Body of pancreas (tissue), 4 donors: ENCODE results near the gene FREY1. TPM values are rescaled to one million over a fixed set of nuclear protein-coding genes. Genes with fewer than 3 reads are reported as not detected.

Experiments used
- ATAC-seq: fragments of 150-250 bp; one replicate; pipeline ENCODE4 v1.9.1; 2016
- DNase-seq, 4 donors: peaks; one replicate each; pipeline ENCODE4 v3.0.0-alpha.2; 2019
- H3K27ac ChIP-seq, 4 donors: fragments of 200-600 bp; sonication (generic); 1 replicate in 3 of 4; 2 replicates in 1 of 4; pipeline versions ENCODE4 v1.5.1 to v1.6.1; 2016 to 2019; ENCODE audit warnings: mild to moderate bottlenecking in 1 of 4, mixed read lengths in 1 of 4, moderate library complexity in 1 of 4
- H3K27me3 ChIP-seq, 2 donors: fragments of 200-600 bp; sonication (generic); one replicate each; pipeline ENCODE4 v1.6.0; 2016; ENCODE audit warnings: mild to moderate bottlenecking in 1 of 2
- H3K36me3 ChIP-seq, 2 donors: fragments of 200-600 bp; sonication (generic); replicated peaks in 1 of 2; 2 replicates each; pipeline ENCODE4 v1.5.1; 2016; ENCODE audit warnings: low read depth in 2 of 2; ENCODE audit not compliant: insufficient read depth in 1 of 2
- H3K4me1 ChIP-seq: fragments of 200-600 bp; sonication (generic); one replicate; pipeline ENCODE4 v1.6.0; 2016
- H3K4me3 ChIP-seq, 2 donors: fragments of 200-600 bp; sonication (generic); 1 replicate in 1 of 2; 2 replicates in 1 of 2; pipeline ENCODE4 v1.5.1; 2016 to 2019
- H3K9me3 ChIP-seq, 3 donors: fragments of 200-600 bp; sonication (generic); 1 replicate in 2 of 3; 2 replicates in 1 of 3; pipeline ENCODE4 v1.5.1; 2016
- POLR2A ChIP-seq, 3 donors: fragments of 450-650 bp; IDR thresholded peaks; one replicate each; pipeline ENCODE4 v1.6.1; 2016; ENCODE audit warnings: antibody characterized with exemption in 3 of 3, mild to moderate bottlenecking in 2 of 3
- WGBS, 2 donors: methylation state at CpG; one replicate each; pipeline ENCODE4 v1.1.5; 2017; 5-methylcytosine and 5-hydroxymethylcytosine counted together
- intact Hi-C: fragments of 100-400 bp; cut with DNase I; formaldehyde crosslinking; loops from one replicate; pipeline ENCODE4 v1.15.1; 2023
- total RNA-seq, 2 donors: library from RNA; depleted of rRNA; stranded (reverse); fragments of >200 nt; gene quantifications; one replicate each; pipeline ENCODE4 v1.1.0, GENCODE V29; 2016
- TF ChIP-seq, protein P1 (sequence below), 7 experiments: fragments of 450-650 bp in 4 of 7; fragments of 200-600 bp in 3 of 7; sonication (generic) in 3 of 7; IDR thresholded peaks; one replicate each; pipeline ENCODE4 v1.5.1; 2016 to 2019; ENCODE audit warnings: antibody characterized with exemption in 7 of 7

The FREY1 gene
- total RNA-seq, 2 donors from 2014 or later, result 2.3 to 8.2 TPM

DNA sequence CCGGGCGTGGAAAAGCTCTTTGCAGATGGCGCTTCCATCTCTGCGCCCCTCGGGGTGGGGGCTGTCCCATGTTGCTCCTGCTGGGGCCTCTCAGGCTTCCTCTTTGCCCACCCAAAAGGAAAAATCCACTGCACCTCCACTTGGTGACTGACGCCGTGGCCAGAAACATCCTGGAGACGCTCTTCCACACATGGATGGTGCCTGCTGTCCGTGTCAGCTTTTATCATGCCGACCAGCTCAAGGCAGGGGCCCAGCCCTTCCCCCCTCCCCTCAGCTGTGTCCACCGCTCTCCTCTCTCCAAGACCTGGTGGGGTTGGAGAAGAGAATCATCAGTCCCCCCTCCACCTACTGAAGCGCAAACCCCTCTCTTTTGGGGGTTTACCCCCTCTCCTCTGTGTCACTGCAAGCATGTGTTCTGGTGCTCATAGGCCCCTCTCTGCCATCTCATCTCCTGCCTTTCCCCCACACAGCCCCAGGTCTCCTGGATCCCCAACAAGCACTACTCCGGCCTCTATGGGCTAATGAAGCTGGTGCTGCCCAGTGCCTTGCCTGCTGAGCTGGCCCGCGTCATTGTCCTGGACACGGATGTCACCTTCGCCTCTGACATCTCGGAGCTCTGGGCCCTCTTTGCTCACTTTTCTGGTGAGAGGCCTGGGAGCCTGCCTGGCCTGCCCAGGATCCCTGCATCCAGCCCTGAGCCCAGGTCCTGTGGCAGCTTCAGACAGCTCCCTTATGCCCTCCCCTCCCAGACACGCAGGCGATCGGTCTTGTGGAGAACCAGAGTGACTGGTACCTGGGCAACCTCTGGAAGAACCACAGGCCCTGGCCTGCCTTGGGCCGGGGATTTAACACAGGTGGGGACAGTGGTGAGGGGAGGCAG is 17.2 kb upstream of the FREY1 start:
- TF ChIP-seq, protein P1, sequence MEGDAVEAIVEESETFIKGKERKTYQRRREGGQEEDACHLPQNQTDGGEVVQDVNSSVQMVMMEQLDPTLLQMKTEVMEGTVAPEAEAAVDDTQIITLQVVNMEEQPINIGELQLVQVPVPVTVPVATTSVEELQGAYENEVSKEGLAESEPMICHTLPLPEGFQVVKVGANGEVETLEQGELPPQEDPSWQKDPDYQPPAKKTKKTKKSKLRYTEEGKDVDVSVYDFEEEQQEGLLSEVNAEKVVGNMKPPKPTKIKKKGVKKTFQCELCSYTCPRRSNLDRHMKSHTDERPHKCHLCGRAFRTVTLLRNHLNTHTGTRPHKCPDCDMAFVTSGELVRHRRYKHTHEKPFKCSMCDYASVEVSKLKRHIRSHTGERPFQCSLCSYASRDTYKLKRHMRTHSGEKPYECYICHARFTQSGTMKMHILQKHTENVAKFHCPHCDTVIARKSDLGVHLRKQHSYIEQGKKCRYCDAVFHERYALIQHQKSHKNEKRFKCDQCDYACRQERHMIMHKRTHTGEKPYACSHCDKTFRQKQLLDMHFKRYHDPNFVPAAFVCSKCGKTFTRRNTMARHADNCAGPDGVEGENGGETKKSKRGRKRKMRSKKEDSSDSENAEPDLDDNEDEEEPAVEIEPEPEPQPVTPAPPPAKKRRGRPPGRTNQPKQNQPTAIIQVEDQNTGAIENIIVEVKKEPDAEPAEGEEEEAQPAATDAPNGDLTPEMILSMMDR (IDR thresholded peaks at IDR 0.05), result no peak
- no peak for TF ChIP-seq POLR2A (IDR thresholded peaks at IDR 0.05)
- intact Hi-C loops, result no loop called here
- DNase-seq (peak in 2 of 4 donors; percentile 11 to 22), ATAC-seq (no peak)
- Histone ChIP-seq H3K27me3 (no peaks in the 10 kb centered on the region), H3K9me3 (no peaks in the 10 kb centered on the region), H3K27ac (no peak overlapping the region), H3K36me3 (peaks cover 0 to 5% of the 10 kb centered on the region in 2 donors), H3K4me1 (peaks cover 35% of the 10 kb centered on the region), H3K4me3 (no peak overlapping the region)
- WGBS, 2 donors, result 86 to 93% methylated on average over 21 to 22 of the region's 22 CpGs

DNA sequence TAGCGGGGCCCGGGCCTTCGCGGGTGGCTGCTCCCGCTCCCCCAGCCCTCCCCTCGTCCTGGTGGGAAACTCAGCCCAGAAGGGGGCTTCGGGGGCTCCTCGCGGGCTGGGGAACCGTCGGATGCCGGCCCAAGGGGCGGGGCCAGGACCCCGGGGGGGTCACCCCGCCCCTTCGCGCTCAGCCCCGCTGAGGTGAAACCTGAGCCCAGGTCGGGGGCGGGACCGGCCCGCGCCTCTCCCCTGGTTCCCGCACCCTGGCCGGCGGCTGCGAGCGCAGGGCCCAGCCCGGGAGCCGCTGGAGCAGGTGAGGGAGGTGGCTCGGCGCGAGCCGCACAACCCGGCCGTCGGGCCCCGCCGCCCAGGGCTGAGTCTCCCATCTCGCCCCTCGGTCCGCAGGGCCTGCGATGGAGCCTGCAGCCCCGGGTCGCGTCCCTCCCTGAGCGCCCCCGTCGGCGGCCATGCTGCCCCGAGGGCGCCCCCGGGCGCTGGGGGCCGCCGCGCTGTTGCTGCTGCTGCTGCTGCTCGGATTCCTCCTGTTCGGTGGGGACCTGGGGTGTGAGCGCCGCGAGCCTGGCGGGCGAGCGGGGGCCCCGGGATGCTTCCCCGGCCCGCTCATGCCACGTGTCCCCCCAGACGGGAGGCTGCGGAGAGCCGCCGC is 15.5 kb upstream of the FREY1 start, which contains the start of gene LARGE2:
Gene LARGE2, plus strand, starts transcription at position 232 of the 658 bp plus-strand sequence. Its CDS starts 227 bp downstream, at position 459.
- Histone ChIP-seq H3K27ac (peak within 1 kb of the TSS; percentile 90 to 97 (median 96)), H3K4me3 (peak within 1 kb of the TSS; percentile 9 to 57), H3K9me3 (no peaks in the 10 kb centered on the region), H3K4me1 (peaks cover 42% of the 10 kb centered on the region), H3K36me3 (no peaks in the 10 kb centered on the region), H3K27me3 (no peaks in the 10 kb centered on the region)
- intact Hi-C loops, result no loop called here
- DNase-seq, result peak; percentile 85 to 88 (median 86)
- ATAC-seq, result peak; percentile 65
- peak in 1 of 3 donors; percentile 57 for TF ChIP-seq POLR2A (IDR thresholded peaks at IDR 0.05)
- TF ChIP-seq, protein P1 (IDR thresholded peaks at IDR 0.05), result no peak
- WGBS, 2 donors, result 0% methylated on average over 57 of the region's 73 CpGs; no CpG with 5 or more reads in 1 of the 2 donors

GRCh38 chr11:45921561-45922424 is 14.7 kb upstream of the FREY1 start:
- ATAC-seq (peak; percentile 67), DNase-seq (peak; percentile 91 to 97 (median 96))
- Histone ChIP-seq H3K9me3 (no peaks in the 10 kb centered on the region), H3K4me3 (peak overlapping the region; percentile 9 to 57), H3K4me1 (peaks cover 49% of the 10 kb centered on the region), H3K36me3 (no peaks in the 10 kb centered on the region), H3K27ac (peak overlapping the region; percentile 90 to 97 (median 96)), H3K27me3 (no peaks in the 10 kb centered on the region)
- 10 to 12% methylated on average over 22 to 54 of the region's 54 CpGs for WGBS, 2 donors
- intact Hi-C loops, result no loop called here
- peak; percentile 87 to 93 (median 91) for TF ChIP-seq POLR2A (IDR thresholded peaks at IDR 0.05)
- TF ChIP-seq, protein P1 (IDR thresholded peaks at IDR 0.05), result peak in 3 of 7 experiments; percentile 22 to 25 (median 23)

GRCh38 chr11:45920531-45921477 is 13.7 kb upstream of the FREY1 start:
- no peaks in the 10 kb centered on the region for H3K9me3 ChIP-seq
- H3K4me3 ChIP-seq, result no peak overlapping the region
- peaks cover 59% of the 10 kb centered on the region for H3K4me1 ChIP-seq
- ATAC-seq (no peak), DNase-seq (peak in 2 of 4 donors; percentile 2 to 10)
- 76 to 83% methylated on average over 6 of the region's 6 CpGs for WGBS, 2 donors
- H3K27ac ChIP-seq, result peak overlapping the region; percentile 90 to 97 (median 96)
- intact Hi-C loops, result no loop called here
- H3K36me3 ChIP-seq, result no peaks in the 10 kb centered on the region
- TF ChIP-seq, protein P1 (IDR thresholded peaks at IDR 0.05), result no peak
- no peak for TF ChIP-seq POLR2A (IDR thresholded peaks at IDR 0.05)
- no peaks in the 10 kb centered on the region for H3K27me3 ChIP-seq
